ENCODE measurements around the gene THRSP.

THRSP gene

GRCh38 chr11:78100676-78101472 lies 37.2 kb downstream of the THRSP start:
- no peak for FAIRE-seq

- FAIRE-seq: no peak
Measured at GRCh38 chr11:78109081-78110015, 45.7 kb downstream of the THRSP start.

GRCh38 chr11:78110351-78110750 lies 46.7 kb downstream of the THRSP start:
- FAIRE-seq: no peak

GRCh38 chr11:78110830-78111229 lies 47.2 kb downstream of the THRSP start:
- no peak for FAIRE-seq

GRCh38 chr11:78111298-78111697 lies 47.6 kb downstream of the THRSP start:
- FAIRE-seq: no peak

- FAIRE-seq: no peak
Measured at GRCh38 chr11:78112582-78113275, 49.1 kb downstream of the THRSP start.

Data from TTC549 (cell line).